Activated B cell treated with CpG ODN at 0.5 μM for 24 hours (primary cell): Measurements from ENCODE around the gene AOX1. TPM values are rescaled to one million over a fixed set of nuclear protein-coding genes. Genes with fewer than 3 reads are reported as not detected.
A peak's percentile ranks its signal among the peaks of the same experiment; 100 is the strongest.
"Not testable (repeated sequence)": the region's sequence is repeated elsewhere in the genome, so short reads cannot be mapped to it uniquely, and the experiment has no call there.

Experiments
- ATAC-seq: fragments of 200-7000 bp; cut with Tn5 transposase; one replicate; pipeline ENCODE4 v1.10.0; 2021; ENCODE audit warnings: low read depth, mild to moderate bottlenecking, moderate library complexity
- CTCF ChIA-PET: fragments of 350-600 bp; sonication (Branson Sonifier 250); formaldehyde crosslinking; loops from one replicate; lab custom pipeline; 2021; ENCODE audit warnings: antibody characterized with exemption; lab: Charles Lee
- POLR2A ChIA-PET: fragments of 350-600 bp; sonication (Branson Sonifier 250); formaldehyde crosslinking; loops from one replicate; lab custom pipeline; 2021; ENCODE audit warnings: antibody characterized with exemption; lab: Charles Lee
- DNase-seq: peaks from one replicate; pipeline ENCODE4 v3.0.0; 2022
- H3K27ac Mint-ChIP-seq: one replicate; pipeline ENCODE4 v1.8.0; 2020; ENCODE audit warnings: mixed read lengths
- H3K27me3 Mint-ChIP-seq: one replicate; pipeline ENCODE4 v1.8.0; 2021; ENCODE audit warnings: mixed read lengths
- H3K36me3 Mint-ChIP-seq: one replicate; pipeline ENCODE4 v1.8.0; 2021; ENCODE audit warnings: low read depth, mixed read lengths
- H3K4me1 Mint-ChIP-seq: one replicate; pipeline ENCODE4 v1.8.0; 2021; ENCODE audit warnings: mixed read lengths
- H3K4me3 Mint-ChIP-seq: one replicate; pipeline ENCODE4 v1.8.0; 2020; ENCODE audit warnings: mild to moderate bottlenecking, mixed read lengths
- H3K9me3 Mint-ChIP-seq: one replicate; pipeline ENCODE4 v1.8.0; 2020; ENCODE audit warnings: mixed read lengths
- CTCF ChIP-seq: fragments of 200-600 bp; IDR thresholded peaks from one replicate; pipeline ENCODE4 v1.8.0; 2022; ENCODE audit warnings: antibody characterized with exemption, mild to moderate bottlenecking
- intact Hi-C: fragments of 100-400 bp; cut with micrococcal nuclease; formaldehyde crosslinking; loops from one replicate; pipeline ENCODE4 v1.15.1; 2024
- total RNA-seq: library from RNA; stranded (reverse); gene quantifications from 2 replicates; pipeline ENCODE4 v1.2.3, GENCODE V29; 2022

Gene AOX1
- 0.24 TPM in 1 of 2 replicates, not detected in the other for total RNA-seq

- H3K4me1 Mint-ChIP-seq, result peaks cover 14% of the 10 kb centered on the region
- no peak within 1 kb of the TSS for H3K27ac Mint-ChIP-seq
- DNase-seq (peak; percentile 22), ATAC-seq (peak; percentile 37)
- CTCF ChIA-PET, result no interaction called here
- no peak for TF ChIP-seq CTCF
- H3K9me3 Mint-ChIP-seq, result no peaks in the 10 kb centered on the region
- H3K36me3 Mint-ChIP-seq, result no peaks in the 10 kb centered on the region
- POLR2A ChIA-PET, result interaction anchor here (0.6 kb wide), 1 partner anchor 1252 kb away, joined by 3 read pairs; no protein-coding TSS in a partner anchor
- H3K27me3 Mint-ChIP-seq, result peaks cover 23% of the 10 kb centered on the region
- peak within 1 kb of the TSS; percentile 83 for H3K4me3 Mint-ChIP-seq
- intact Hi-C loops, result no loop called here
Measured at GRCh38 chr2:200585730-200586643, at the start of gene AOX1. TSS of gene AOX1 (plus strand) at chr2:200586014. CDS start at chr2:200586109, 95 bp downstream.

GRCh38 chr2:200538139-200538538 lies 47.7 kb upstream of the AOX1 start:
- peaks cover 20% of the 10 kb centered on the region for H3K36me3 Mint-ChIP-seq
- no peaks in the 10 kb centered on the region for H3K4me1 Mint-ChIP-seq
- ATAC-seq (no peak), DNase-seq (no peak)
- H3K27ac Mint-ChIP-seq, result no peak overlapping the region
- TF ChIP-seq CTCF, result no peak
- intact Hi-C loops, result no loop called here
- CTCF ChIA-PET, result no interaction called here
- H3K9me3 Mint-ChIP-seq, result no peaks in the 10 kb centered on the region
- no peaks in the 10 kb centered on the region for H3K27me3 Mint-ChIP-seq
- POLR2A ChIA-PET, result no interaction called here
- no peak overlapping the region for H3K4me3 Mint-ChIP-seq

GRCh38 chr2:200540793-200541192 lies 45.0 kb upstream of the AOX1 start:
- no peak for TF ChIP-seq CTCF
- ChIA-PET POLR2A (no interaction called here), CTCF (no interaction called here)
- H3K4me3 Mint-ChIP-seq, result no peak overlapping the region
- DNase-seq (no peak), ATAC-seq (no peak)
- no peak overlapping the region for H3K27ac Mint-ChIP-seq
- no peaks in the 10 kb centered on the region for H3K9me3 Mint-ChIP-seq
- intact Hi-C loops, result no loop called here
- H3K27me3 Mint-ChIP-seq, result no peaks in the 10 kb centered on the region
- H3K4me1 Mint-ChIP-seq, result no peaks in the 10 kb centered on the region
- H3K36me3 Mint-ChIP-seq, result peaks cover 20% of the 10 kb centered on the region

- H3K9me3 Mint-ChIP-seq, intact Hi-C loops, H3K36me3 Mint-ChIP-seq, H3K27ac Mint-ChIP-seq, POLR2A ChIA-PET, CTCF ChIA-PET, H3K4me1 Mint-ChIP-seq, ATAC-seq, H3K4me3 Mint-ChIP-seq, H3K27me3 Mint-ChIP-seq, DNase-seq: not testable (repeated sequence)
Measured at GRCh38 chr2:200566596-200566995, 19.2 kb upstream of the AOX1 start.

- no peak for DNase-seq
- Mint-ChIP-seq H3K27me3 (no peaks in the 10 kb centered on the region), H3K4me3 (no peak overlapping the region), H3K9me3 (no peaks in the 10 kb centered on the region), H3K27ac (no peak overlapping the region), H3K4me1 (no peaks in the 10 kb centered on the region), H3K36me3 (peaks cover 8% of the 10 kb centered on the region)
- no peak for ATAC-seq
- TF ChIP-seq CTCF, result no peak
- intact Hi-C loops, result no loop called here
- ChIA-PET POLR2A (no interaction called here), CTCF (no interaction called here)
Measured at GRCh38 chr2:200567932-200568331, 17.9 kb upstream of the AOX1 start.
